IMR-90 (cell line): Measurements from ENCODE around the gene KLF7. TPM values are rescaled to one million over a fixed set of nuclear protein-coding genes. Genes with fewer than 3 reads are reported as not detected.

ENCODE experiments used
- ATAC-seq: fragments of 200-7000 bp; cut with Tn5 transposase; 2 replicates; pipeline ENCODE4 v1.9.1; 2020; ENCODE audit warnings: low read depth, mild to moderate bottlenecking, moderate library complexity
- BruUV-seq: library from RNA; stranded (reverse); fragments of 400-500 nt; replicated peaks from 2 replicates; lab custom pipeline; 2021; lab: Mats Ljungman, UMichigan
- CTCF ChIA-PET: fragments of 300-600 bp; formaldehyde crosslinking; extraction: SDS; loops from one replicate; lab custom pipeline; 2021; ENCODE audit warnings: antibody characterized with exemption; lab: Yijun Ruan, JAX
- POLR2A ChIA-PET: fragments of 300-600 bp; sonication (Branson Sonifier 250); formaldehyde crosslinking; loops from one replicate; lab custom pipeline; 2022; ENCODE audit warnings: antibody characterized with exemption; ENCODE audit not compliant: unreplicated experiment; lab: Charles Lee
- DNase-seq: peaks from one replicate; pipeline ENCODE4 v3.0.0; 2013
- H2AFZ ChIP-seq: replicated peaks from 2 replicates; pipeline ENCODE3; 2013; ENCODE audit warnings: low read length, mild to moderate bottlenecking; ENCODE audit not compliant: poor library complexity
- H2AK5ac ChIP-seq: 2 replicates; pipeline ENCODE4 v1.6.1; 2013; ENCODE audit warnings: low read depth, low read length, inconsistent platforms
- H2AK9ac ChIP-seq: replicated peaks from 2 replicates; pipeline ENCODE3; 2013; ENCODE audit warnings: mild to moderate bottlenecking, low read depth, low read length, moderate library complexity; ENCODE audit not compliant: poor library complexity
- H2BK120ac ChIP-seq: 2 replicates; pipeline ENCODE4 v1.6.1; 2013; ENCODE audit warnings: low read depth, low read length, inconsistent platforms
- H2BK15ac ChIP-seq: 3 replicates; pipeline ENCODE4 v1.6.1; 2013; ENCODE audit warnings: low read depth, low read length, inconsistent platforms
- H2BK20ac ChIP-seq: 2 replicates; pipeline ENCODE4 v1.6.1; 2013; ENCODE audit warnings: low read depth, mild to moderate bottlenecking, inconsistent platforms, low read length, moderate library complexity
- H2BK5ac ChIP-seq: 2 replicates; pipeline ENCODE4 v1.6.1; 2013; ENCODE audit warnings: mild to moderate bottlenecking, low read depth, low read length, inconsistent platforms; ENCODE audit not compliant: poor library complexity, severe bottlenecking
- H3K14ac ChIP-seq: replicated peaks from 2 replicates; pipeline ENCODE4 v1.6.1; 2013; ENCODE audit warnings: low read depth, low read length, inconsistent platforms
- H3K18ac ChIP-seq: 2 replicates; pipeline ENCODE4 v1.6.1; 2013; ENCODE audit warnings: low read depth, low read length, control low read depth
- H3K23ac ChIP-seq: 2 replicates; pipeline ENCODE4 v1.6.1; 2013; ENCODE audit warnings: low read depth, low read length, inconsistent platforms
- H3K27ac ChIP-seq: 2 replicates; pipeline ENCODE4 v1.5.1; 2013; ENCODE audit warnings: mild to moderate bottlenecking, control low read depth, low read length; ENCODE audit not compliant: insufficient read depth
- H3K27me3 ChIP-seq: 2 replicates; pipeline ENCODE4 v1.6.1; 2013; ENCODE audit warnings: low read length; ENCODE audit not compliant: control insufficient read depth, insufficient read depth
- H3K36me3 ChIP-seq: 2 replicates; pipeline ENCODE4 v1.6.1; 2013; ENCODE audit warnings: low read length, mixed read lengths; ENCODE audit not compliant: control insufficient read depth, insufficient read depth
- H3K4ac ChIP-seq: 2 replicates; pipeline ENCODE4 v1.6.1; 2013; ENCODE audit warnings: low read depth, low read length, inconsistent platforms
- H3K4me1 ChIP-seq: 2 replicates; pipeline ENCODE4 v1.6.1; 2013; ENCODE audit warnings: low read length, mixed read lengths; ENCODE audit not compliant: control insufficient read depth, insufficient read depth
- H3K4me2 ChIP-seq: 2 replicates; pipeline ENCODE4 v1.6.1; 2013; ENCODE audit warnings: low read depth, mild to moderate bottlenecking, control low read depth, low read length, moderate library complexity
- H3K4me3 ChIP-seq: 2 replicates; pipeline ENCODE4 v1.5.1; 2013; ENCODE audit warnings: low read depth, mild to moderate bottlenecking, control low read depth, low read length, moderate library complexity; ENCODE audit not compliant: insufficient read depth
- H3K56ac ChIP-seq: 2 replicates; pipeline ENCODE4 v1.6.1; 2013; ENCODE audit warnings: low read length, inconsistent platforms; ENCODE audit not compliant: insufficient read depth; ENCODE audit errors: extremely low read depth
- H3K79me1 ChIP-seq, 2 experiments: 2 replicates each; pipeline ENCODE4 v1.6.1; 2013; ENCODE audit warnings: low read length in 2 of 2, inconsistent platforms in 1 of 2, low read depth in 1 of 2
- H3K9ac ChIP-seq: 2 replicates; pipeline ENCODE4 v1.6.1; 2013; ENCODE audit warnings: low read depth, low read length, control low read depth
- H3K9me1 ChIP-seq: 2 replicates; pipeline ENCODE4 v1.6.1; 2013; ENCODE audit warnings: low read length, inconsistent platforms; ENCODE audit not compliant: insufficient read depth
- H3K9me3 ChIP-seq: 2 replicates; pipeline ENCODE4 v1.6.1; 2013; ENCODE audit warnings: low read length; ENCODE audit not compliant: control insufficient read depth, insufficient read depth
- H4K20me1 ChIP-seq: 2 replicates; pipeline ENCODE4 v1.6.1; 2013; ENCODE audit warnings: low read length, inconsistent platforms; ENCODE audit not compliant: insufficient read depth
- H4K5ac ChIP-seq: 2 replicates; pipeline ENCODE4 v1.6.1; 2013; ENCODE audit warnings: mild to moderate bottlenecking, low read depth, low read length, control low read depth
- H4K8ac ChIP-seq, 2 experiments: 2 replicates each; pipeline ENCODE4 v1.6.1; 2013; ENCODE audit warnings: low read depth in 2 of 2, low read length in 2 of 2, control low read depth in 1 of 2, inconsistent platforms in 1 of 2
- H4K91ac ChIP-seq: 2 replicates; pipeline ENCODE4 v1.6.1; 2013; ENCODE audit warnings: low read depth, low read length, inconsistent platforms; ENCODE audit not compliant: insufficient read depth
- BHLHE40 ChIP-seq: fragments of 150-350 bp; IDR thresholded peaks from 2 replicates; pipeline ENCODE4 v1.6.1; 2016; ENCODE audit warnings: mild to moderate bottlenecking, low read depth, low read length
- CEBPB ChIP-seq: IDR thresholded peaks from 2 replicates; pipeline ENCODE4 v1.6.1; 2012; ENCODE audit warnings: low read depth, low read length, improper control_type of control experiment
- CTCF ChIP-seq: conservative IDR thresholded peaks from 2 replicates; pipeline ENCODE4 v1.5.1; 2012; ENCODE audit warnings: mild to moderate bottlenecking, low read depth, low read length, improper control_type of control experiment
- FOS ChIP-seq: fragments of 150-350 bp; IDR thresholded peaks from 2 replicates; pipeline ENCODE4 v1.6.1; 2016; ENCODE audit warnings: low read depth, low read length
- MAFK ChIP-seq: IDR thresholded peaks from 2 replicates; pipeline ENCODE4 v1.6.1; 2012; ENCODE audit warnings: low read depth, low read length, improper control_type of control experiment
- MAZ ChIP-seq: IDR thresholded peaks from 2 replicates; pipeline ENCODE4 v1.6.1; 2012; ENCODE audit warnings: low read depth, mild to moderate bottlenecking, low read length, improper control_type of control experiment, moderate library complexity, borderline replicate concordance
- MXI1 ChIP-seq: IDR thresholded peaks from 2 replicates; pipeline ENCODE4 v1.6.1; 2012; ENCODE audit warnings: low read depth, mild to moderate bottlenecking, low read length, moderate library complexity, borderline replicate concordance
- NFE2L2 ChIP-seq: fragments of 150-350 bp; IDR thresholded peaks from 2 replicates; pipeline ENCODE4 v1.6.1; 2016; ENCODE audit warnings: low read depth, mild to moderate bottlenecking, low read length
- POLR2A ChIP-seq: IDR thresholded peaks from 2 replicates; pipeline ENCODE4 v1.6.1; 2012; ENCODE audit warnings: mild to moderate bottlenecking, low read depth, low read length
- RAD21 ChIP-seq: IDR thresholded peaks from 2 replicates; pipeline ENCODE4 v1.6.1; 2012; ENCODE audit warnings: low read length, improper control_type of control experiment
- RCOR1 ChIP-seq: IDR thresholded peaks from 2 replicates; pipeline ENCODE4 v1.6.1; 2012; ENCODE audit warnings: mild to moderate bottlenecking, low read length, improper control_type of control experiment; ENCODE audit not compliant: insufficient replicate concordance
- RFX5 ChIP-seq: IDR thresholded peaks from 2 replicates; pipeline ENCODE4 v1.8.0; 2012; ENCODE audit warnings: low read depth, mild to moderate bottlenecking, low read length, moderate library complexity
- SMC3 ChIP-seq: fragments of 150-350 bp; IDR thresholded peaks from 2 replicates; pipeline ENCODE4 v1.6.1; 2016; ENCODE audit warnings: low read depth, mild to moderate bottlenecking, antibody characterized with exemption, low read length, moderate library complexity
- WGBS, 2 experiments: methylation state at CpG; one replicate each; pipeline versions ENCODE4 v1.1.5 to v1.1.7; 2013; ENCODE audit warnings: missing lambda C conversion rate in 2 of 2; ENCODE audit not compliant: insufficient read length in 1 of 2; ENCODE audit errors: extremely low coverage in 2 of 2; 5-methylcytosine and 5-hydroxymethylcytosine counted together
- dilution Hi-C: fragments of 300-500 bp; cut with HindIII; formaldehyde crosslinking; loops from one replicate; pipeline ENCODE4 v1.14.3; 2018; ENCODE audit warnings: low sequenced_read_pairs; ENCODE audit not compliant: unreplicated experiment
- in situ Hi-C: fragments of 300-500 bp; cut with MboI; formaldehyde crosslinking; loops from 3 replicates; pipeline ENCODE4 v1.14.3; 2019; ENCODE audit warnings: low sequenced_read_pairs, inconsistent platforms, mixed read lengths
- intact Hi-C: fragments of 100-400 bp; cut with micrococcal nuclease; formaldehyde crosslinking; loops from 2 replicates; pipeline ENCODE4 v1.10.0; 2022
- polyA plus RNA-seq, 3 experiments: library from polyadenylated mRNA; depleted of rRNA; stranded (reverse); fragments of >200 nt; gene quantifications; 2 replicates each; pipeline ENCODE4 v1.2.3, GENCODE V29; 2012; ENCODE audit warnings: low replicate concordance in 1 of 3
- total RNA-seq: library from RNA; depleted of rRNA; stranded (reverse); fragments of >200 nt; gene quantifications from 2 replicates; pipeline ENCODE4 v1.2.3, GENCODE V29; 2012
- TF ChIP-seq, protein P1 (sequence below): fragments of 150-350 bp; IDR thresholded peaks from 2 replicates; pipeline ENCODE4 v1.6.1; 2016; ENCODE audit warnings: low read depth, mild to moderate bottlenecking, low read length, moderate library complexity, borderline replicate concordance

KLF7 gene
- total and polyA plus RNA-seq, 2 of the 4 experiments (the other 2 are of a cell fraction): 23.1 to 28.5 TPM

DNA sequence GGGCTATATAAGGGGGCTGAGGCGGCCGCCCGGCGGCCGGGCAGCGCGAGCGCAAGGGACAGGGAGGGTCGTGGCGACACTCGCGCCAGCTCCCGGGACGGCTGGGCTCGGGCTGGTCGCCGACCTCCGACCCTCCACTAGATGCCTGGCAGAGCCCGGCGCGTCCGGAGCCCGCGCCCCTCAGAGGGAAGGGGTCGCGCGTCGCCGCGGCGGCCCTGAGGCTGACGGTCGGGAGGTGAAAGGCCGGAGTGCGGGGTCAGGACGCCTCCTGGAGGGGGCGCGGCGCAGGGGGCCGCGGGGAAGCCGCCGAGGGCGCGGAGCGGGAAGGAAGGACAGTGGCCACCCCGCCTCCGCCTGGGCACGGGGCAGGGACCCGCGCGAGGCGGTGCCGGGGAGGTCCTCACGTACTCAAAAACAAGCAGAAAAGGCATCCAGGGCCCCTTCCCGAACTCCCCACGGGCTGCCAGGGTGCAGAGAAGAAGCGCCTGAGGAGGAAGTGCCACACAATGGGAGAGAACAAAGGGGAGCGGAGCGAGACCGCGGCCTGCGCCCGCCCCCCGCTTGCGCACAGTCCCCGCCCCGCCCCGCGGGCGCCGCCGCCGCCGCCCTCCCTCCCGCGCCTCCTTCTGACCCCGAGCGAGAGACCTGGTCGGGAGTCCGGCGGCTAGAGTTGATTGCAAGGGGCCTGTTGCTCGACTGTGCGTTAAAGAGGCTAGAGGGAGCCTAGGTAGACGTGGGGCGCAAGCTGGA, 776 bp upstream of the KLF7 start:
- CTCF ChIA-PET: interaction anchor here (0.6 to 1.2 kb wide), 4 partner anchors 60 to 372 kb away, joined by 3 to 4 read pairs (median 3); no protein-coding TSS in a partner anchor
- Histone ChIP-seq H4K91ac (peak overlapping the region; percentile 98), H2BK5ac (peak overlapping the region; percentile 100), H3K56ac (peak overlapping the region; percentile 99), H3K4me1 (peaks cover 4% of the 10 kb centered on the region; the same call in 1 of the 2 replicates), H4K20me1 (peaks cover 17% of the 10 kb centered on the region), H4K5ac (peak overlapping the region; percentile 95), H3K27ac (peak overlapping the region; percentile 100), H3K9me1 (peaks cover under 1% of the 10 kb centered on the region; the same call in 1 of the 2 replicates), H3K9me3 (no peaks in the 10 kb centered on the region), H2AK9ac (peak overlapping the region; percentile 98), H3K4me2 (peak overlapping the region; percentile 85), H3K18ac (peak overlapping the region; percentile 97), H3K4ac (peak overlapping the region; percentile 100), H2BK15ac (peak overlapping the region; percentile 96), H3K23ac (peak overlapping the region; percentile 100), H2BK120ac (peak overlapping the region; percentile 97), H3K9ac (peak overlapping the region; percentile 100), H3K27me3 (no peaks in the 10 kb centered on the region), H3K79me1 (peaks cover 0 to 33% of the 10 kb centered on the region in 2 experiments; a peak in 2 of 4 replicates), H3K4me3 (peak overlapping the region; percentile 64), H3K14ac (peak overlapping the region; percentile 100), H3K36me3 (no peaks in the 10 kb centered on the region), H2AK5ac (peak overlapping the region; percentile 90), H4K8ac (peak overlapping the region; percentile 96 to 99), H2AFZ (peak overlapping the region; percentile 88), H2BK20ac (peak overlapping the region; percentile 70)
- BruUV-seq: no TSS peak
- ATAC-seq (peak; percentile 47), DNase-seq (peak; percentile 81)
- 0% methylated on average over 26 of the region's 86 CpGs; no CpG with 5 or more reads in 1 of the 2 experiments for WGBS, 2 experiments
- dilution Hi-C loops (no loop called here), intact Hi-C loops (loop anchor here (1.0 to 2.0 kb wide), 6 partner anchors 54 to 307 kb away; no protein-coding TSS in a partner anchor), in situ Hi-C loops (loop anchor here (5.0 to 25.0 kb wide), 3 partner anchors 71 to 546 kb away; partner anchors contain the start of gene CCNYL1)
- POLR2A ChIA-PET: interaction anchor here (0.5 to 9.1 kb wide), 17 partner anchors 10 to 329 kb away, joined by 3 to 153 read pairs (median 4); no protein-coding TSS in a partner anchor
- TF ChIP-seq, protein P1, sequence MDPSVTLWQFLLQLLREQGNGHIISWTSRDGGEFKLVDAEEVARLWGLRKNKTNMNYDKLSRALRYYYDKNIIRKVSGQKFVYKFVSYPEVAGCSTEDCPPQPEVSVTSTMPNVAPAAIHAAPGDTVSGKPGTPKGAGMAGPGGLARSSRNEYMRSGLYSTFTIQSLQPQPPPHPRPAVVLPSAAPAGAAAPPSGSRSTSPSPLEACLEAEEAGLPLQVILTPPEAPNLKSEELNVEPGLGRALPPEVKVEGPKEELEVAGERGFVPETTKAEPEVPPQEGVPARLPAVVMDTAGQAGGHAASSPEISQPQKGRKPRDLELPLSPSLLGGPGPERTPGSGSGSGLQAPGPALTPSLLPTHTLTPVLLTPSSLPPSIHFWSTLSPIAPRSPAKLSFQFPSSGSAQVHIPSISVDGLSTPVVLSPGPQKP: no peak
- TF ChIP-seq SMC3 (no peak), POLR2A (peak; percentile 96), RAD21 (peak; percentile 2; the same call in 1 of the 2 replicates), RFX5 (no peak), MAFK (no peak), BHLHE40 (0 out of 2 replicates have a peak, but pooled peaks have one; percentile 17), RCOR1 (no peak), CTCF (no peak), FOS (no peak), NFE2L2 (no peak), MAZ (peak; percentile 19; the same call in 1 of the 2 replicates), CEBPB (no peak), MXI1 (no peak)
